Stimulated activated CD8-positive, alpha-beta memory T cell treated with anti-CD3 and anti-CD28 coated beads, Interleukin-7, amount 100 ng/mL, for 4 hours (primary cell): ENCODE measurements around the gene TOB1.

Experiments used
- DNase-seq, 2 donors: peaks; one replicate each; pipeline ENCODE4 v3.0.0-alpha.2; 2020; ENCODE audit warnings: low read depth in 2 of 2

Gene TOB1

DNA sequence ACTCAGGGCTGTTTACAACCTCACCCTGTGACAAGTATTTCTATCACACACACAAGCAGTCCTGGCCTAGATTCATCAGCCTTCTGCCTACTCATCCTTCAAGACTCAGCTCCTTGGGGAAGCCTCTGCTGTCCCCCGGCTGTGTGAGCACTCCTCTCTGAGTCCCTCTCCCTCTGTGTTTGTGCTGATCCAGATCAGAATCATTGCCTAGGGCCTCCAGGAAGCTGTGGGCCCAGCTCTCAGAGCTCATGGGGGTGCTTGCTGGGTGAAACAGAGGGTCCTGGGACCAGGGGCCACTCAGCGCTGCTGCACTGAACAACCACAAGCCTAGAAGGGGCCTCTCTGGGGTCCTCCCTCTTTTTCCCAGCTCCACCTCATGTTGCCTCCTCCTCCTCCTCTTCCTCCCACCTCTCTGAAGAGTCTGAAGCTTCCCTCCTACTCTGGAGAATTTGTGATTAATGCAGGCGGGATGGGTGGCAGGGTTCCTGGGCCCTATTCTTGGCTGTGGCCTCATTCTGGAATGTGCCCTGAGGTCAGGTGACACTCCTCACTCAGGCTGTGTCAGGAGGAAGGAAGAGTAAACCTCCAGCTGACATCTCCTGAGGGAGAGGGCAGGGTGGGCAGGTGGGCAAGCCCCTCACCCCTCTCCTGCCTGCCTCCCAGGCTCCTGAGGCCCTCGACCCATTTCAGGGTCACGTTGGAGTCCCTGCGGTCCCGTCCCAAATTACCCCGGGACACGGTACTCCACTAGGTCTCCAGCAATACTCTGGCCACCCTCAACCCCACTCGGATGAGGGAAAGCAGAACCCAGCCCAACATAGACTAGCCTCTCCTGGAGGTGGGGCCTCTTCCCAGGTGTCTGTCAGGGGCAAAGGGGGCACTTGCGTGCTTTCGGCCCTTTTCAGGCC is 20.7 kb downstream of the TOB1 start:
- DNase-seq, result no peak

DNA sequence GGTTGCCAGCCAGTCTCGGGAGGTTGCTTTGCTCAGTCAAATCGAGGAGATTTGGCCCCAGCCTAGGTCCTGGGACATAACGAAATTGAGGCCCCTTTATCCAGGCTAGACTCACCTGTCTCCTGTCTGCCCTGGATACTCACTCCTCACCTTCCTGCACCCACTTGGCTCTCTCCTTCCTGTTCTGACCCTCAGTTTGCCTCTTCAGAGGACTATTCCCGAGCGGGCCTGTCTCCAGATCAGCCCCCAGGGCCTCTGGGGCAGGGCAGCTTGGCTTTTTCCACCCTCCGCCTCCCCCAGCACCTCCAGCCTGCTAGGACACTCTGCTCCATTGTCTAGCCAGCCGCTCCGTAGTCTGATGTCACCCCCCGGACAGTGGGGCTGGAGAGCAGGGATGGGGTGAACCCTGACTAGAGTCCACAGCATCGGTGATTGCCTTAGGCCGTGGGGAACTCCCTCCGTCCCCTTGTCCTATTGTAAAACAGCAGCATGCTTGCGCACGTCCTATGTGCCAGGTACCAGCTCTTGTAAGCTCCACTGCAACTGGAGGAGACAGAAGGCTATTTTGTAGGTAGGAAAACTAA is 21.9 kb downstream of the TOB1 start:
- DNase-seq, result no peak

DNA sequence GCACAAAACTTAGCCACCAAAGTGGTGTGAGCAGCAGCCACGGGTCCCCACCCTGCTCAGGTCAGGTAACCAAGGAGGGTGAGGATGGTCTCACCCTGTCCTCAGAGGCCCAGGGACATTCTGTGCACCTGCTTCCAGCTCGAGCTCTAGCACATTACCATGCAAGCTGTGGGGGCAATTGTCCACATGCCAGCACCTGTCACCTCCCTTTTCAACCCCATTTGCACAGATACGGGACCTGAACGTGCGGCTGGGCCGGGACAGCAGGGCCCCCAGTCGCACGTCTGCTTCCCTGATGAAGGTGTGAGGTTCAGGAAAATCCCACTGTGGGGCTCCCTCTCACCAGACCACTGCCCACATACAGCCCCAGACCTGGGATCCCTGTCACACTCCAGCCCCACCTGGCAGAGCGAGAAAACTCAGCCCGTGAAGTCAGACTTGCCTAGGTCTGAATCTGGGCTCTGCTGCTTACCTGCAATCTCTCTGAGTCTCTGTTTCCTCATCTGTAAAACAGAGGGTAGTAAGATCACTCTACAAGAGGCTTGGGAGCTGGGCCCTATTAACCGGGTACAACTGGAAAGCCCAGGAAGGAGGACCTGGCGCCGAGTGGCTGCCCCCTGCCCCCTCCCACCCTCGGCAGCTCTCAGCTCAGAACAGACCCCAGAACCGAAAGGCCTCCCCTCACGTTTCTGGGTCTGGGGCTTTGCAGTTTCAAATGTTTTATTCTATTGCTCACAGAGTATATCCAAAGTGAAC is 22.8 kb downstream of the TOB1 start:
- DNase-seq, result no peak

DNA sequence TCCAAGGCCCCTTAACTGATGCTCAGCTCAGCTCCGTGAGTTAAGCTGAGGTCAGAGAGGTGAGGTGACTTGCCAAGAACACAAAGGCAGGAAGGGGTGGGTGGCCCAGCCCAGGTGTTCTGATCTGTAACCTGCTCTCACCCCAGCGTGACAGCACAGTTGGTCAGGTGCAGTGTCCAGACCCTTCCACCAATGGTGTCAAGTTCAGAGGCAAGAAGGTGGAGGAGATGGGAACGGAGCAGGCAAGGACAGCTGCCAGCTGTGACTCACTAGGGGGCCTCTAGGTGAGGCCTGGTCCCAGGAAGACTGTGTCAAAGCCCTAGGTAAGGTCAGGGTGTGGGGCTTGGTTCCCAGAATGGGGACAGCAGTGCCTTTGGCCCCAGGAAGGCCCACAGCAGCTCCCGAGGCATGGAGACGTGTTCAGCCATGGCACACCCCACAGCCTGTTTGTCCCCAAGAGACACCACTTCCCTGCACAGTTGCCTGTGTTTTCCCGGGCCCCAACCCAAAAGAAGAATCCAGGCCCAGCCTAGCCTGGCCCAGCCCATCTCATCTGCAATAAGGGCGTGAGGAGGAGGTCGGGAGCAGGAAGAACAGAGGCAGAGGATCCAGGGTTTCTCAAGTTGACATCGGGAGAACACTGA is 23.5 kb downstream of the TOB1 start:
- DNase-seq, result no peak

DNA sequence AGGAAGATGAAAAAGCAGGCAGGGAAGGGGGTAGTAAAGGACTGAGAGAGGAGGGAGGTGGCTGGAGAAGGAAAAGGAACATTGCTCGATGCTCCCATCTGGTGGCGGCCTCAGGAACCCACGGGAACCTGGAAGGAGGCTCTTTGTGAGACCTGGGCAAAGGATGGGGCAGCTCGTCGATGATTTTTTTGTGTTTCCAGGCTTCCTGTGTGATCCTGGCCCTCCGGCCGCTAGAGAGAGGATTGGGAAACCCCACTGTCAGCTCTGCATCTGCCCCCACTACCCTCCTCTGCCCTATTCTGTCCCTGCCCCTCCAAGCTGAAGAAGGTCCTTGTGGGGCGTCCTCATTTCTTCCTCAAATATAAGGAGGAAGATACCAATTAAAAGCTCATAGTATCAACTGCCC is 24.2 kb downstream of the TOB1 start:
- DNase-seq, result no peak

DNA sequence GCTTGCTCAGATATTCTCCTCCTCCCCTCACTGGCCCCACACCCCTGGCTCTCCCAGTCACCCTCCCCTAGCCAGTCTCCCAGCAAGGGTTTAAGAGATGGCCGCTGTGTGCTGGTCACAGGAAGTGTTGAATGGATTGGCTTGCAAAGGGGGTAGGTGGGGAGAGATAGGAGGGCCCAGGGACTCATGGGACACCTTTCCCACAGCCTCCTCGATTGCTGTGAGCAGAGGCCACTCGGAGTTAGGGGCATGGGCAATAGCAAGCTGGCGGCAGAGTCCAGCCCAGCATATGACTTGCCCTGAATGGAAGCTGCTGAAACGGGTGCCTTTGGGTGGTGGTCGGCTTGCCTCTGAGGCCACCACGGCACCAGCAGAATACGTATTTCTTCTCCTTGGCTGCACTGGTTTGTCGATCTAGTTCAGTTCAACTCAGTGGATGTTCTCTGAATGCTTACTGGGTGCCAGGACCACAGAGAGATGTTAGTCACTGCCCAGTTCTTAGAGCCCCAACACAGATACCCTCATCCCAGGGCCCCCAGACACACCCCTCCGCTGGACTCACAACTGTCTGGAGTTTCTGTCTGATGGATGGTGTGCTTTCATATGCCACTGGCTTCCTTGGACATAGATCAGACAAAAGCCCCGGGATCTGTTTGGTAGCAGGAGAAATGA is 24.7 kb downstream of the TOB1 start:
- no peak for DNase-seq

GRCh38 chr17:50840311-50840851 is 25.8 kb downstream of the TOB1 start:
- no peak for DNase-seq

DNA sequence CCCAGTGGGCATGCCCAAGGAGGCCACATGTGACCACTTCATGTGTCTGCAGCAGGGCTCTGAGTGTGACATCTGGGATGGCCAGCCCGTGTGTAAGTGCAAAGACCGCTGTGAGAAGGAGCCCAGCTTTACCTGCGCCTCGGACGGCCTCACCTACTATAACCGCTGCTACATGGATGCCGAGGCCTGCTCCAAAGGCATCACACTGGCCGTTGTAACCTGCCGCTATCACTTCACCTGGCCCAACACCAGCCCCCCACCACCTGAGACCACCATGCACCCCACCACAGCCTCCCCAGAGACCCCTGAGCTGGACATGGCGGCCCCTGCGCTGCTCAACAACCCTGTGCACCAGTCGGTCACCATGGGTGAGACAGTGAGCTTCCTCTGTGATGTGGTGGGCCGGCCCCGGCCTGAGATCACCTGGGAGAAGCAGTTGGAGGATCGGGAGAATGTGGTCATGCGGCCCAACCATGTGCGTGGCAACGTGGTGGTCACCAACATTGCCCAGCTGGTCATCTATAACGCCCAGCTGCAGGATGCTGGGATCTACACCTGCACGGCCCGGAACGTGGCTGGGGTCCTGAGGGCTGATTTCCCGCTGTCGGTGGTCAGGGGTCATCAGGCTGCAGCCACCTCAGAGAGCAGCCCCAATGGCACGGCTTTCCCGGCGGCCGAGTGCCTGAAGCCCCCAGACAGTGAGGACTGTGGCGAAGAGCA is 26.4 kb downstream of the TOB1 start:
- DNase-seq, result no peak

- no peak for DNase-seq
These were observed 27.9 kb downstream of the TOB1 start for GRCh38 chr17:50837980-50838954.

GRCh38 chr17:50837286-50837979 is 28.7 kb downstream of the TOB1 start:
- DNase-seq, result no peak

GRCh38 chr17:50836826-50837225 is 29.3 kb downstream of the TOB1 start:
- DNase-seq, result no peak

GRCh38 chr17:50835301-50836234 is 30.6 kb downstream of the TOB1 start, which contains the start of gene WFIKKN2:
Gene WFIKKN2 (plus strand): TSS chr17:50835586. CDS start chr17:50835938, 352 bp downstream.
- no peak for DNase-seq

DNA sequence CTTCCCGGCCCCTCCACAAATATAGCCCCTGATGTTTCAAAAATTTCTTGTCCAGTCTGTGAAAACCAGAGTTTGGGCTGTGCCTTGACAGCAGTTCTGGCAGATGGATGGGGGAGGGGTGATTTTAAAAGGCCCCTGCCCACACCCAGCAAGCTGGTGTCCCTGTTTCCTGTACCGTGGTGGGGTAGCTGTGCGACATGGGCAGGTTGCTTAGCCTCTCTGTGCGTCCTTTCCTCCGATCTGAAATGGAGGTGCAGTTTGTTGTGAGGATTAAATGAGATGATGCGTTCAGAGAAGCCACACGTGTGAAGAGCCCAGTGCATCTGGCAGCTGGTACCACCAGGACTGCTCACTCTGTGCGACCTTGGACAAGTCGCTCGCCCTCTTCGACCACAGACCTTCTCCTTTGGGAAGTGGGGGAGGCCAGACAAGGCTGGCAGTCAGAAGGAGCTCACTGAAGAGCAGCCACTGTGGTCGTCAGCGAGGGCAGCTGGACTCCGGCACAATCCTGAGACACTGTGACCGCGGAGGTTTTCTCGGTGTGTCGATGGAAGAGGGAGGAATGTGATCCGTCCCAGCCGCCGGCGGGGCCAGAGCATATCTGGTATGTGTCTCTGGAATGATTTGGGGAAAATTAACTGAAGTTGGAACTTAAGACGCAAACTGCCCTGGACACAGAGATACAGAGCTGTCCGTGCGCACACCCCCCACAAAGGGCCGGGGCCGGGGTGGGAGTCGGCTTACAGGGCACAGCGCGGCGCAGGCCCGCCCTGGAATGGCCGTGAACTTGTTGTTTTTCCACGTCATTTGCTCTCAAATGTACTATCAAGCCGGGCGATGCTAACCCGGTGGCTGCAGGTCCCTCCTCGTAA is 31.5 kb downstream of the TOB1 start:
- DNase-seq, result no peak

DNA sequence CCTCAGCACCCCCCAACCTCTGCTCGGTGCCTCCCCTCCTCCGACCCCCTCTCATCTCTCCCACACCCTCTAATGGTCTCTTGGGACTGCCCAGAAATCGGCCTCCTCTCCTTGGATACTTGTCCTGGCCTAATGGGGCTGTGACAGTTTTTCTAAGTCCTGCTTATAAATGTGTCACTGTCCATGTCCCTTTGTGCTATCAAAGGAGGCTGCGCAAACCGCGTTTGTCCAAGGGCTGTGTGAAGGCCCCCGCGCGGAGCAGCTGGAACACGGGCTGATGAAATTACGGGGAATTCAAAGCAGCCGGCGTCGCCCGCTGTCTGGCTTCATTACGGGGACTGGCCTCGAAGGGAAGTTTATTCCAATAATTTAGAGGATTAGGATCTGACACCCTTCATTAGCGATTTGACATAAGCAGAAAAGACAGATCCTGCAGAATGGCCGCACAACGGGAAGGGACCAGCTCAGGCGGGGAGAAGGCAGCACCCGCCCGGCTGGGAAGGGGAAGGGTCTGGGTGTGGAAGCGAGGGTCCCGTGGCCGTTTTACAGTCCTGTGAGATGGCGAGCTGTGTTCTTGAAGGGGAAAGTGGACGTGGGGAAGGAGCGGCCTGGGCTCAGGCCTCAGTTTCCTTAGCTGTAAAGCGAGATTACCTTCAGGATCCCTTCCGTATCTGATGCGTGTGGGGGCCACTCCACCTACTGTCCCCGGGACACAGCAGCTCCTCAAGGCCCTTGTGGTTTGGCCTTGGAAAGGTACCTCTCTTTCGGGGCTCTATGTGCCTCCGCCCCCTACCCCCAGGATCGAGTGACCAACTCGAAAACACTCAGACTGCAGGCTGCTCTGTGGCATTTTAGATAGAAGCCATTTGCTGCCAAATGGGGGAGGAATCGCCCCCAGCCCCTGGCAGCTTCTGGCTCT is 32.4 kb downstream of the TOB1 start:
- no peak for DNase-seq

- DNase-seq, result no peak
These were observed 33.2 kb downstream of the TOB1 start for GRCh38 chr17:50832864-50833381.
